ENCODE results near the gene SLC25A44. TPM values are rescaled to one million over a fixed set of nuclear protein-coding genes. Genes with fewer than 3 reads are reported as not detected.
A peak's percentile ranks its signal among the peaks of the same experiment; 100 is the strongest.

The SLC25A44 gene
- total RNA-seq, 5 donors from 2014 or later (not counting 1 experiment from before 2014, with no cell fraction given): 16.8 to 24.5 (median 21.4) TPM

DNA sequence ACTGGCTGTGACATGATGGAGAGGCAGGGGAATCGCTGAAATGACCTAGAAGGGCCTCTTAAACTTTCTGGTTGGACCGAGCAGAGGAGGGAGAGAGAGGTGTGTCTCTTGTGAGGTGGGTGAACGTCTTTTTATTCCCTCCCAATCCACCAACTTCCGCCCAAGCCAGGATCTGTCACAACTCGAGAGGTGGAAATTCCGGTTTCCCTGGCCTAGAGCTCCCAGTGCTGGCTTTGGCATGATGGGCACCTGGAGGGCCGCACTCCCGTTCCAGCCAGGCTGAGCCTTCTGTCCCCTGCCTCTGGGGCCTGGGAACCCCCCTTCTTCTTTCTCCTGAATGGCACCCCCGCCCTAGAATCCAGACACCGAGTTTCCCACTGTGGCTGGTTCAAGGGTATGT, 40.5 kb upstream of the SLC25A44 start, which contains the start of gene SEMA4A:
TSS of gene SEMA4A (plus strand) at position 224 of the 400 bp plus-strand sequence. CDS start 994 bp downstream, outside the sequence.
- H3K27ac ChIP-seq (ENCODE audit: low read length): peak within 1 kb of the TSS; percentile 39
- no peaks in the 10 kb centered on the region for H3K27me3 Mint-ChIP-seq
- CTCF ChIA-PET: no interaction called here

DNA sequence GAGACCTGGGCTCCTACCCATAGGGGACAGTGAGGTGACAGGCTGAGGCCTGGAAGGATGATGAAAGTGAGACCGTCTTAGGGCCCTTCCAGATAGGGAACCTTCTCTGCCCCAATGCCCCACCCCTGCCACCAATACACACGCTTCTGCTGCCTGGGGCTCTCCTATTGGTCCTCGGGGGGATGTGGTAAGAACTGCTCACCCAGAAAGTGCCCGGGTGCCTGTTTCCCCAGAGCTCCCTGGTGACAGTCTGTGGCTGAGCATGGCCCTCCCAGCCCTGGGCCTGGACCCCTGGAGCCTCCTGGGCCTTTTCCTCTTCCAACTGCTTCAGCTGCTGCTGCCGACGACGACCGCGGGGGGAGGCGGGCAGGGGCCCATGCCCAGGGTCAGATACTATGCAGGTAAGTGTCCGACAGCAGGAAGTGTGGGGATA, 39.6 kb upstream of the SLC25A44 start:
- Mint-ChIP-seq H3K27ac (peak overlapping the region; percentile 34 to 53), H3K9me3 (no peaks in the 10 kb centered on the region), H3K4me3 (peak overlapping the region; percentile 19 to 47 (median 39)), H3K27me3 (no peaks in the 10 kb centered on the region), H3K36me3 (no peaks in the 10 kb centered on the region), H3K4me1 (peaks cover 5 to 33% (median 12%) of the 10 kb centered on the region in 3 donors)
- Histone ChIP-seq H3K27ac (ENCODE audit: low read length) (peak overlapping the region; percentile 39), H3K9me3 (no peaks in the 10 kb centered on the region), H3K4me3 (ENCODE audit: control insufficient read depth in 1 of 2, extremely low read depth in 1 of 2, low read length in 1 of 2) (peak overlapping the region in 1 of 2 donors; percentile 24), H3K36me3 (ENCODE audit: control insufficient read depth in 2 of 2, extremely low read depth in 1 of 2, insufficient read depth in 1 of 2, low read length in 1 of 2) (no peaks in the 10 kb centered on the region), H3K27me3 (replicated peaks in 1 of 2; ENCODE audit: control insufficient read depth in 2 of 2, extremely low read depth in 1 of 2, insufficient read depth in 2 of 2, low read length in 1 of 2) (peaks cover 0 to 15% of the 10 kb centered on the region in 2 experiments), H3K4me1 (ENCODE audit: control insufficient read depth in 1 of 2, extremely low read depth in 1 of 2, insufficient read depth in 2 of 2, low read length in 2 of 2) (peaks cover 3 to 44% of the 10 kb centered on the region in 2 experiments)
- 30% methylated on average over 2 of the region's 11 CpGs for WGBS (ENCODE audit: insufficient coverage)
- ATAC-seq (replicated peaks in 1 of 4): peak; percentile 19 to 38 (median 34)
- ChIA-PET POLR2A (no interaction called here), CTCF (interaction anchor here (0.5 to 0.7 kb wide), 2 partner anchors 71 to 446 kb away, joined by 3 to 6 read pairs; no protein-coding TSS in a partner anchor)
- peak in 11 of 35 experiments; percentile 11 to 65 (median 35) for DNase-seq

More for the DNA sequence above, 40.5 kb upstream of the SLC25A44 start, which contains the start of gene SEMA4A:
- POLR2A ChIA-PET: no interaction called here
- H3K27me3 ChIP-seq (replicated peaks in 1 of 2; ENCODE audit: control insufficient read depth in 2 of 2, extremely low read depth in 1 of 2, insufficient read depth in 2 of 2, low read length in 1 of 2): peaks cover 0 to 17% of the 10 kb centered on the region in 2 experiments
- H3K4me3 ChIP-seq (ENCODE audit: control insufficient read depth in 1 of 2, extremely low read depth in 1 of 2, low read length in 1 of 2): peak within 1 kb of the TSS in 1 of 2 donors; percentile 24
- H3K27ac Mint-ChIP-seq: peak within 1 kb of the TSS in 1 of 2 donors; percentile 53
- H3K4me3 Mint-ChIP-seq: peak within 1 kb of the TSS; percentile 19 to 47 (median 39)
- H3K36me3 Mint-ChIP-seq: no peaks in the 10 kb centered on the region
- H3K9me3 Mint-ChIP-seq: no peaks in the 10 kb centered on the region
- H3K4me1 ChIP-seq (ENCODE audit: control insufficient read depth in 1 of 2, extremely low read depth in 1 of 2, insufficient read depth in 2 of 2, low read length in 2 of 2): peaks cover 3 to 46% of the 10 kb centered on the region in 2 experiments
- no peak for DNase-seq
- 95% methylated on average over 4 of the region's 10 CpGs for WGBS (ENCODE audit: insufficient coverage)
- H3K36me3 ChIP-seq (ENCODE audit: control insufficient read depth in 2 of 2, extremely low read depth in 1 of 2, insufficient read depth in 1 of 2, low read length in 1 of 2): no peaks in the 10 kb centered on the region
- H3K9me3 ChIP-seq: no peaks in the 10 kb centered on the region
- ATAC-seq (replicated peaks in 1 of 4): no peak
- H3K4me1 Mint-ChIP-seq: peaks cover 5 to 31% (median 13%) of the 10 kb centered on the region in 3 donors

DNA sequence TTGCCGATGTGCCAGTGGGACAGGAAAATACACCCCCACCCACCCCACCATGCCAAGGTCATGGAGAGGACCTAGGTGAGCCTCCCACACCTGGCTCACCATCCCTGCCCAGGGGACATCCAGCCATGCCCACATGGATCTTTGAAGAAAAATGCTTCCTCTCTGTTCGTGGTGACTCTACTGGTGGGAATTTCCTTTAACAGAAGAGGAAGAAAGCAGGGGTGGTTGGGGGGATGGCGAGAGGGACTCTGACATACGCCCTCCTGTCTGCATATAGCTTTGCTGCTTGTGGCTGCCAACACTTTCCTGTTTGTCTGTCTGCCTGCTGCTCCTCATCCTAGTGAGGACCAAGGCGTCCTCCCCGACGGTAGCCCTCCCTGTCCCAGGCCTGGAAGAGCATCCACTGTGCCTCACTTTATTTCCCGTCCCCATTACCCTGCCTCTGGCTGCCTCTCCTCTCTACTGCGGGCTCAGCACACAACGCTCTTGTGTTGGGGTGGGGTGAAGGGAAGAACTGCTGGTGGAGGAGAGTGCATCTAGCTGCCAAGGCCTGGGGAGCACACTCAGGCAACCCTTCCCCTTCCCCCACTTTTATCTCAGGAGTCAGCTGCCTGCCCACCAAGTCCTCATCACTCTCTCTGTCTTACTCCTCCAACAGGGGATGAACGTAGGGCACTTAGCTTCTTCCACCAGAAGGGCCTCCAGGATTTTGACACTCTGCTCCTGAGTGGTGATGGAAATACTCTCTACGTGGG, 38.0 kb upstream of the SLC25A44 start:
- Histone ChIP-seq H3K4me3 (ENCODE audit: control insufficient read depth in 1 of 2, extremely low read depth in 1 of 2, low read length in 1 of 2) (no peak overlapping the region), H3K9me3 (no peaks in the 10 kb centered on the region), H3K27me3 (replicated peaks in 1 of 2; ENCODE audit: control insufficient read depth in 2 of 2, extremely low read depth in 1 of 2, insufficient read depth in 2 of 2, low read length in 1 of 2) (peaks cover 0 to 14% of the 10 kb centered on the region in 2 experiments), H3K27ac (ENCODE audit: low read length) (no peak overlapping the region), H3K36me3 (ENCODE audit: control insufficient read depth in 2 of 2, extremely low read depth in 1 of 2, insufficient read depth in 1 of 2, low read length in 1 of 2) (no peaks in the 10 kb centered on the region), H3K4me1 (ENCODE audit: control insufficient read depth in 1 of 2, extremely low read depth in 1 of 2, insufficient read depth in 2 of 2, low read length in 2 of 2) (peaks cover 3 to 54% of the 10 kb centered on the region in 2 experiments)
- Mint-ChIP-seq H3K27ac (peak overlapping the region in 1 of 2 donors; percentile 66), H3K4me3 (peak overlapping the region in 1 of 3 donors; percentile 27), H3K4me1 (peaks cover 11 to 41% (median 17%) of the 10 kb centered on the region in 3 donors), H3K9me3 (no peaks in the 10 kb centered on the region), H3K27me3 (no peaks in the 10 kb centered on the region), H3K36me3 (no peaks in the 10 kb centered on the region)
- 70% methylated on average over 3 of the region's 12 CpGs for WGBS (ENCODE audit: insufficient coverage)
- ATAC-seq (replicated peaks in 1 of 4) (no peak), DNase-seq (no peak)
- ChIA-PET POLR2A (no interaction called here), CTCF (interaction anchor here in 1 of 2 donors (0.6 kb wide), 1 partner anchor 63 kb away, joined by 3 read pairs; no protein-coding TSS in a partner anchor)

DNA sequence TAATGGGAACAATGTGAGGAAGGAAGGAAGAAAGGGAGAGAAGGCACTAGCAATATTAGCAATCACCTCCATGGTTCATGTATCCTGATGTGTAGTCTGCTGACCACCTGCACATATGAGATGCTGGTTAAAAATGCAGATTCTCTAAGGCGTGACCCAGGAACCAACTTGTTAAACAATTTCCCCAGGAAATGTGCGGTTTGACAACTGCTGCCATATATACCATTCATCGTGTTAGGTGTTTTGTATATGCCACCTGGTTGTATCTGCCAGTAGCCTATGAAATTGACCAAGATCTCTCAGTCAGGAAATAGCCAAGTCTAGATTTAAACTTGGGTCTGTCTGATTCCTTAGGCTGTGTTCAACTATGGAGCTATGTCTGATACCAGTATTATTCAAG, 36.4 kb upstream of the SLC25A44 start:
- WGBS (ENCODE audit: insufficient coverage): no CpG with 5 or more reads among the region's 3 CpGs
- no peaks in the 10 kb centered on the region for H3K9me3 Mint-ChIP-seq
- peaks cover 3 to 58% of the 10 kb centered on the region in 2 experiments for H3K4me1 ChIP-seq (ENCODE audit: control insufficient read depth in 1 of 2, extremely low read depth in 1 of 2, insufficient read depth in 2 of 2, low read length in 2 of 2)
- ATAC-seq (replicated peaks in 1 of 4) (no peak), DNase-seq (no peak)
- peak overlapping the region in 1 of 2 donors; percentile 13 for H3K27ac Mint-ChIP-seq
- ChIA-PET POLR2A (no interaction called here), CTCF (no interaction called here)
- H3K27me3 Mint-ChIP-seq: no peaks in the 10 kb centered on the region
- H3K27me3 ChIP-seq (replicated peaks in 1 of 2; ENCODE audit: control insufficient read depth in 2 of 2, extremely low read depth in 1 of 2, insufficient read depth in 2 of 2, low read length in 1 of 2): peaks cover 0 to 14% of the 10 kb centered on the region in 2 experiments
- no peaks in the 10 kb centered on the region for H3K9me3 ChIP-seq
- H3K4me1 Mint-ChIP-seq: peaks cover 15 to 44% (median 24%) of the 10 kb centered on the region in 3 donors
- no peaks in the 10 kb centered on the region for H3K36me3 Mint-ChIP-seq
- H3K36me3 ChIP-seq (ENCODE audit: control insufficient read depth in 2 of 2, extremely low read depth in 1 of 2, insufficient read depth in 1 of 2, low read length in 1 of 2): no peaks in the 10 kb centered on the region
- no peak overlapping the region for H3K4me3 ChIP-seq (ENCODE audit: control insufficient read depth in 1 of 2, extremely low read depth in 1 of 2, low read length in 1 of 2)
- H3K4me3 Mint-ChIP-seq: peak overlapping the region in 1 of 3 donors; percentile 44
- no peak overlapping the region for H3K27ac ChIP-seq (ENCODE audit: low read length)

DNA sequence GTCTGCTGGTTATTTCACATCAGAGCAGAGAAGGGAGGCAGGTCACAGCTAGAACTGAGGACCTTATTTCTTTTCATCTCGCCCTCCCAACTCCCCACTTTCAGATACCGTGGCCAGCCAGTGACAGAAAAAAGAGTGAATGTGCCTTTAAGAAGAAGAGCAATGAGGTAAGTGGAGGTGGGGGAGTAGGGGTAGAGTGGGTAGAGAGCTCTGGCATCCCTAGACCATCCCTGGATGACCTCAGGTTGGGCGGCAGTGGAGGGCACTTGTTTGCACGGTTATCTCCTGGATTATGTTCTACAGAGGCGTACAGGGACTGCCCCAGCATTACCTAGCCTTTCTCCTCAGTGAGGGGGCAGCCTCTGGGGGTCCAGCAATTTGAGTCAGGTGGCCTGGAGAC, 35.9 kb upstream of the SLC25A44 start:
- peak overlapping the region in 1 of 2 donors; percentile 13 for H3K27ac Mint-ChIP-seq
- POLR2A ChIA-PET: no interaction called here
- H3K27me3 Mint-ChIP-seq: no peaks in the 10 kb centered on the region
- Histone ChIP-seq H3K4me1 (ENCODE audit: control insufficient read depth in 1 of 2, extremely low read depth in 1 of 2, insufficient read depth in 2 of 2, low read length in 2 of 2) (peaks cover 3 to 58% of the 10 kb centered on the region in 2 experiments), H3K36me3 (ENCODE audit: control insufficient read depth in 2 of 2, extremely low read depth in 1 of 2, insufficient read depth in 1 of 2, low read length in 1 of 2) (no peaks in the 10 kb centered on the region), H3K27me3 (replicated peaks in 1 of 2; ENCODE audit: control insufficient read depth in 2 of 2, extremely low read depth in 1 of 2, insufficient read depth in 2 of 2, low read length in 1 of 2) (peaks cover 0 to 14% of the 10 kb centered on the region in 2 experiments), H3K4me3 (ENCODE audit: control insufficient read depth in 1 of 2, extremely low read depth in 1 of 2, low read length in 1 of 2) (no peak overlapping the region), H3K27ac (ENCODE audit: low read length) (no peak overlapping the region), H3K9me3 (no peaks in the 10 kb centered on the region)
- DNase-seq (no peak), ATAC-seq (replicated peaks in 1 of 4) (no peak)
- CTCF ChIA-PET: no interaction called here
- H3K4me1 Mint-ChIP-seq: peaks cover 15 to 40% (median 24%) of the 10 kb centered on the region in 3 donors
- WGBS (ENCODE audit: insufficient coverage): 84% methylated on average over 2 of the region's 5 CpGs
- no peaks in the 10 kb centered on the region for H3K9me3 Mint-ChIP-seq
- H3K36me3 Mint-ChIP-seq: no peaks in the 10 kb centered on the region
- no peak overlapping the region for H3K4me3 Mint-ChIP-seq

DNA sequence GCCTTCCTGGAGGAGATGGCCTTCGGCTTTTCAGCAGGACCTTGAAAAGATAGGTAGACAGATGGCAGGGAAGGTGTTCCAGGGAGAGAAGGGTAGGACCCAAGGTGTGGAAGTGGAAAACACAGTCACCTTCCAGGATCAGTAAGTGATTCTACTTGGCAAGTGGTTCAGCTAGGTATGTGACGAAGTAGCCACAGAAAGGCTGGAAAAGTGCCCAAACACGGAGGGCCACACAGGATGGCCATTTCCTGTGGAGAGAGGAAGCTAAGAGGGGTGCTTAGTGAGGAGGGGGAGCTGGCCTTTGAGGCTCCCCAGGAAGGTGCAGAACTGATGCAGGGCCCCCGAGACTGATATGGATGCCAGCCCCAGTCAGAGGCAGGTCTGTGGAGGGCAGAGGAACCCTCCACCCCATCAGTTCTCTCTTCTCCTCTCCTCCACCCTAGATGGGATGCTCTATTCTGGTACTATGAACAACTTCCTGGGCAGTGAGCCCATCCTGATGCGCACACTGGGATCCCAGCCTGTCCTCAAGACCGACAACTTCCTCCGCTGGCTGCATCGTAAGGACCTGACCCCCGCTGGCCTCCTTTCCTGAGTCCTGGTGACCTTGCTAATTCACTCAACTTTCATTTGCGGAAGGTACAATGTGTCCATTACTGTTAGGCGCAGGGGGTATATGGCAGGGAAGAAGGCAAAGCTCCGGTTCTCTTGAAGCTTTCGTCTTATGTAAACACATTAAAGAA, 33.7 kb upstream of the SLC25A44 start:
- Mint-ChIP-seq H3K27ac (peak overlapping the region in 1 of 2 donors; percentile 55), H3K9me3 (no peaks in the 10 kb centered on the region), H3K4me1 (peaks cover 15 to 32% (median 24%) of the 10 kb centered on the region in 3 donors), H3K36me3 (no peaks in the 10 kb centered on the region), H3K4me3 (peak overlapping the region; percentile 68 to 89 (median 75)), H3K27me3 (no peaks in the 10 kb centered on the region)
- whole genome bisulfite sequencing (ENCODE audit: insufficient coverage): 93% methylated on average over 7 of the region's 13 CpGs
- no peak for ATAC-seq (replicated peaks in 1 of 4)
- peak overlapping the region; percentile 17 to 44 for H3K4me3 ChIP-seq (ENCODE audit: control insufficient read depth in 1 of 2, extremely low read depth in 1 of 2, low read length in 1 of 2)
- ChIA-PET CTCF (no interaction called here), POLR2A (no interaction called here)
- peaks cover 3 to 41% of the 10 kb centered on the region in 2 experiments for H3K4me1 ChIP-seq (ENCODE audit: control insufficient read depth in 1 of 2, extremely low read depth in 1 of 2, insufficient read depth in 2 of 2, low read length in 2 of 2)
- no peaks in the 10 kb centered on the region for H3K9me3 ChIP-seq
- H3K36me3 ChIP-seq (ENCODE audit: control insufficient read depth in 2 of 2, extremely low read depth in 1 of 2, insufficient read depth in 1 of 2, low read length in 1 of 2): no peaks in the 10 kb centered on the region
- H3K27ac ChIP-seq (ENCODE audit: low read length): no peak overlapping the region
- DNase-seq: no peak
- peaks cover 0 to 10% of the 10 kb centered on the region in 2 experiments for H3K27me3 ChIP-seq (replicated peaks in 1 of 2; ENCODE audit: control insufficient read depth in 2 of 2, extremely low read depth in 1 of 2, insufficient read depth in 2 of 2, low read length in 1 of 2)

All from T-cell (primary cell).